Lower leg skin (tissue), 4 donors: Measurements from ENCODE around the gene FRAS1. TPM values are rescaled to one million over a fixed set of nuclear protein-coding genes. Genes with fewer than 3 reads are reported as not detected.
A peak's percentile ranks its signal among the peaks of the same experiment; 100 is the strongest.

Experiments used
- DNase-seq, 2 donors: peaks; one replicate each; pipeline ENCODE4 v3.0.0-alpha.2; 2019; ENCODE audit warnings: low spot score in 2 of 2
- H3K4me3 ChIP-seq: fragments of 200-600 bp; sonication (generic); 2 replicates; pipeline ENCODE4 v1.5.1; 2017; ENCODE audit warnings: mild to moderate bottlenecking, low read depth; ENCODE audit not compliant: poor library complexity, severe bottlenecking
- POLR2A ChIP-seq, 2 donors: fragments of 450-650 bp; IDR thresholded peaks; one replicate each; pipeline ENCODE4 v1.6.1; 2016 to 2017; ENCODE audit warnings: antibody characterized with exemption in 2 of 2, mild to moderate bottlenecking in 1 of 2, moderate library complexity in 1 of 2
- WGBS, 2 donors: methylation state at CpG; one replicate each; pipeline ENCODE4 v1.1.5; 2018; 5-methylcytosine and 5-hydroxymethylcytosine counted together
- intact Hi-C: fragments of 100-400 bp; cut with DNase I; formaldehyde crosslinking; loops from one replicate; pipeline ENCODE4 v1.15.0; 2023; ENCODE audit warnings: low total_unique reads
- total RNA-seq, 4 donors: library from RNA; depleted of rRNA; stranded (reverse); fragments of >200 nt; gene quantifications; one replicate each; pipeline ENCODE4 v1.1.0, GENCODE V29; 2016
- TF ChIP-seq, protein P1 (sequence below), 3 donors: fragments of 450-650 bp; IDR thresholded peaks; one replicate each; pipeline ENCODE4 v1.5.1; 2016; ENCODE audit warnings: antibody characterized with exemption in 3 of 3, mild to moderate bottlenecking in 3 of 3, moderate library complexity in 2 of 3

FRAS1 gene
- total RNA-seq, 4 donors from 2014 or later = 0.83 to 5.3 (median 3.0) TPM

DNA sequence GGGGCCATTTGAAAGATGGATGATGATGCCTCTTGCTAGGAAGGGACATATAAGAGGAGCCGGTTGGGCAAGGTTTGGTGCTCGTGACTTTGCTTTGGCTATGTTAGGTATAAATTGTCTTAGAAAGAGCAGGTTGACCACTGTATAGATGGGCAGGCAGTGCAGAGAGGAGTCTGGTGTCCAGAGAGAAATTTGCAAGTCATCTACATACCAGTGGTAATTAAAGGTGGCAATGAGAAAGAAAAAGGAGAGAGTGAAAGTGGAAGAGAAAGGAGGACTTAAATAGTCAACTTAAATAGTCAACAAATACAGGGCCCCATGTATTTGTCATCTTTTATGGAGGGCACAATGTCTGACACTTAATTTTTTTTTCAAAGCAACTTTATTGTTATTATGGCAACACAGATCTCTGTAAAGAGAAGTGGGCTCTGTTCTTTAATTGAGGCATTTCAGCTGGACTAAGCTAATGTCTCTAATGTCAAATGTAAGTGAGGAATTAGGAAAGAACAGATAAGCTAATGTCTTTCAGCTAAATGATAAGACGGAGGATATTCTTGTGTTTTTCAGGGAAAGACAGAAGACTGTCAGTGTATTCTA is 419.1 kb downstream of the FRAS1 start:
- WGBS, 2 donors = 89 to 92% methylated on average over 3 of the region's 3 CpGs
- no peak for DNase-seq
- H3K4me3 ChIP-seq = no peak overlapping the region
- intact Hi-C loops = no loop called here
- no peak for TF ChIP-seq POLR2A (IDR thresholded peaks at IDR 0.05)
- TF ChIP-seq, protein P1, sequence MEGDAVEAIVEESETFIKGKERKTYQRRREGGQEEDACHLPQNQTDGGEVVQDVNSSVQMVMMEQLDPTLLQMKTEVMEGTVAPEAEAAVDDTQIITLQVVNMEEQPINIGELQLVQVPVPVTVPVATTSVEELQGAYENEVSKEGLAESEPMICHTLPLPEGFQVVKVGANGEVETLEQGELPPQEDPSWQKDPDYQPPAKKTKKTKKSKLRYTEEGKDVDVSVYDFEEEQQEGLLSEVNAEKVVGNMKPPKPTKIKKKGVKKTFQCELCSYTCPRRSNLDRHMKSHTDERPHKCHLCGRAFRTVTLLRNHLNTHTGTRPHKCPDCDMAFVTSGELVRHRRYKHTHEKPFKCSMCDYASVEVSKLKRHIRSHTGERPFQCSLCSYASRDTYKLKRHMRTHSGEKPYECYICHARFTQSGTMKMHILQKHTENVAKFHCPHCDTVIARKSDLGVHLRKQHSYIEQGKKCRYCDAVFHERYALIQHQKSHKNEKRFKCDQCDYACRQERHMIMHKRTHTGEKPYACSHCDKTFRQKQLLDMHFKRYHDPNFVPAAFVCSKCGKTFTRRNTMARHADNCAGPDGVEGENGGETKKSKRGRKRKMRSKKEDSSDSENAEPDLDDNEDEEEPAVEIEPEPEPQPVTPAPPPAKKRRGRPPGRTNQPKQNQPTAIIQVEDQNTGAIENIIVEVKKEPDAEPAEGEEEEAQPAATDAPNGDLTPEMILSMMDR (IDR thresholded peaks at IDR 0.05) = no peak

DNA sequence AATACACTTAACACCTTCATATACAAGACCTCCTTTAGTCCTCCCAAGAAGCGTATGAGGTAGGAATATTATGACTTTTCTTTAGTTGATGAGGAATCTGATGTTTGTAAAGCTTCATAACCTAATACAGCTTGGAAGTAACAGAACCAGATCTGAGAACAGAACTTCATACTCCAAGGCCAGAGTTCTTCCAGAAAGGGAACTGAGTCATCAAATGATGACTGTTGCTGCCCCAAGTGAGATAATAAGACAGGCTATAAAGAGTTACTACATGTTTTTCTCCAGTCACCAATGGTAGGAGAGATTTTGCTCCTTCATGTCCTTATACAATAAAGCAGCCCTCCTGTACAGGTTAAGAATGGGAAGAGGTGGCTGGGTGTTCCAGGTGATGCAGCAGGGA is 420.2 kb downstream of the FRAS1 start:
- intact Hi-C loops = no loop called here
- WGBS, 2 donors = 0 to 57% methylated on average over 1 of the region's 1 CpG
- no peak for DNase-seq
- TF ChIP-seq POLR2A (IDR thresholded peaks at IDR 0.05) = no peak
- TF ChIP-seq, protein P1 (IDR thresholded peaks at IDR 0.05) = no peak
- no peak overlapping the region for H3K4me3 ChIP-seq

DNA sequence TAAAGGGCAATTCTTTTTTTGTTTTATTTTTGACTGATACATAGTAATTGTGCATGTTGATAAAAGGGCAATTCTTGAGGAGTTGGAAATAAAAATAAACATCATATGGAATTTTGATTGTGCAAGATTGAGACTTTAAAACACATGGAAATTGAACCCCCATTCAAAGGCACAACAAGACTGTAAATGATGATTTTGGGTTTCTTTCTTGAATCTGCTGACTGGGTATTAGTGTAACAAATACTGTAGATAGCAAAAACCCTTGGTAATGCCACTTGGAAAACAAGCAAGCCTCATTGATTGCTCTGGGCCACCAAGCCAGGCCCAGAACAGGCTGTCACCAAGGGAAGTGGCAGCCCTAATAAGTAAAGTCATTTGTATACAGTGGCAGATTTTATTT is 421.4 kb downstream of the FRAS1 start:
- intact Hi-C loops = no loop called here

DNA sequence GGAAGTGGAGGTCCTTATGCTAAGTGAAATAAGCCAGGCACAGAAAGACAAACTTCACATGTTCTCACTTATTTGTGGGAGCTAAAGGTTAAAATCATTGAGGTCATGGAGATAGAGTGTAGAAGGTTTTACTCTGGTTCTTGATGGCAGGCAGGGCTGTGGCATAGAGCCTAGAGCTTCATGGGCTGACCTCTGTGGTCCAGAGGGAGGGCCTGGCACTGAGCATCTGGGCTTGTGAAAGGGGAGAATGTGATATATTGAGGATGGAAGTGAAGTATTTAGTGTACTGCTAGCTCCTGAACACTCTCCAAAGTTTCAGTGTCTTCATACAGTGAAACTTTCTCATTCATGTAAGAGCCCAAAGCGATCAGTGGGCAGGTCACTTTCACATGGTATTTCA is 423.2 kb downstream of the FRAS1 start:
- no peak for DNase-seq
- WGBS, 2 donors = 92 to 100% methylated on average over 1 of the region's 1 CpG
- TF ChIP-seq, protein P1 (IDR thresholded peaks at IDR 0.05) = no peak
- no peak for TF ChIP-seq POLR2A (IDR thresholded peaks at IDR 0.05)
- intact Hi-C loops = no loop called here
- no peak overlapping the region for H3K4me3 ChIP-seq

More for the DNA sequence above, 421.4 kb downstream of the FRAS1 start:
- no peak overlapping the region for H3K4me3 ChIP-seq
- no peak for DNase-seq
- TF ChIP-seq, protein P1 (IDR thresholded peaks at IDR 0.05) = no peak
- no peak for TF ChIP-seq POLR2A (IDR thresholded peaks at IDR 0.05)

DNA sequence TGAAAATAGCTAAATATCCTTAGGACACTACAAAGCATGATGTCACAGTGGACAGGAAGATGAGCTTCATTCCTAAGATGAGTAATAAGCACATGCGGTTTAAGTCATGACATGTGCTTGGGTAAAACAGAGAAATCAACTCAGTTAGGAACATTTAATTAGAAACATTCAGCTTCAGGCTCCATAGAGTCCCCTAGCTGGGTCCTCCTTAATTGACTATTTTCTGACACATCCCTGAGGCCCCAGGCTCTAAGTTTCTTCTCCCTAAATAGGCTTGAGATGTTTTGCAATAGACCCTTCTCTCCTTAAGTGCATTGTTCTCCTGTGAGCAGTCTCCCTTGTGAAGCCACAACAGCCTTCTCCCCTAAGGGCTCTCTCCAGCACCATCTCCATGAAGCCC is 424.1 kb downstream of the FRAS1 start:
- WGBS, 2 donors = 65% methylated on average over 1 of the region's 1 CpG

More for the DNA sequence above, 424.1 kb downstream of the FRAS1 start:
- peak in 1 of 2 donors; percentile 47 for DNase-seq
- no peak for TF ChIP-seq POLR2A (IDR thresholded peaks at IDR 0.05)
- TF ChIP-seq, protein P1 (IDR thresholded peaks at IDR 0.05) = no peak
- no peak overlapping the region for H3K4me3 ChIP-seq
- intact Hi-C loops = no loop called here
